GM13976 (cell line): ENCODE data around the gene RESF1.
"Not testable (repeated sequence)": the region's sequence is repeated elsewhere in the genome, so short reads cannot be mapped to it uniquely, and the experiment has no call there.

Experiments
- DNase-seq: peaks from one replicate; pipeline ENCODE4 v3.0.0; 2012; ENCODE audit warnings: low spot score
- in situ Hi-C: fragments of 300-500 bp; cut with MboI; formaldehyde crosslinking; loops from one replicate; pipeline ENCODE4 v1.12.0; 2022; ENCODE audit warnings: low sequenced_read_pairs, mixed read lengths, inconsistent platforms; ENCODE audit not compliant: unreplicated experiment
- TF ChIP-seq, protein P1 (sequence below): IDR thresholded peaks from 2 replicates; pipeline ENCODE4 v1.5.1; 2012; ENCODE audit warnings: borderline replicate concordance, mild to moderate bottlenecking; ENCODE audit not compliant: insufficient read depth; ENCODE audit errors: extremely low read depth, missing control alignments, control extremely low read depth

RESF1 gene

DNA sequence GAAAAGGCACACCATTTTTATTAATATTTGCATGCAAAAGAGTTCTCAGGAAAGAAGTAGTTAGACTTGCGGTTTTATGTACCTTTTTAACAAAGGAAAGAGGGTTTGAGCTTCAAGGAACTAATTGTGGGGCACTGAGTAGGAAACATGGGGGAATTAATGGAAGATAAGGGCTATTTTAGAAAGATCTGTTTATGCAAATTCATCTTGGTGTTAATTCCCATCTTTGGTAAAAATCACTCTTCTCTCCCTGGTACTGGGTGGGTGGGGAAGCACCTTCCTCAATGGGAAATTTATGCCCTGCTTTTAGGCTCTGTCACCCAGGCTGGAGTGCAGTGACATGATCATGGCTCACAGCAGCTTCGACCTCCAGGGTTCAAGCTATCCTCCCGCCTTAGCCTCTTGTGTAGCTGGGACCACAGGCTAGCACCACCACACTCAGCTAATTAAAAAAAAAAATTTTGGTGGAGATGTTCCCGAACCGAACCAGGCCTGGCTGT, 30.1 kb upstream of the RESF1 start:
- DNase-seq, result no peak
- TF ChIP-seq, protein P1, sequence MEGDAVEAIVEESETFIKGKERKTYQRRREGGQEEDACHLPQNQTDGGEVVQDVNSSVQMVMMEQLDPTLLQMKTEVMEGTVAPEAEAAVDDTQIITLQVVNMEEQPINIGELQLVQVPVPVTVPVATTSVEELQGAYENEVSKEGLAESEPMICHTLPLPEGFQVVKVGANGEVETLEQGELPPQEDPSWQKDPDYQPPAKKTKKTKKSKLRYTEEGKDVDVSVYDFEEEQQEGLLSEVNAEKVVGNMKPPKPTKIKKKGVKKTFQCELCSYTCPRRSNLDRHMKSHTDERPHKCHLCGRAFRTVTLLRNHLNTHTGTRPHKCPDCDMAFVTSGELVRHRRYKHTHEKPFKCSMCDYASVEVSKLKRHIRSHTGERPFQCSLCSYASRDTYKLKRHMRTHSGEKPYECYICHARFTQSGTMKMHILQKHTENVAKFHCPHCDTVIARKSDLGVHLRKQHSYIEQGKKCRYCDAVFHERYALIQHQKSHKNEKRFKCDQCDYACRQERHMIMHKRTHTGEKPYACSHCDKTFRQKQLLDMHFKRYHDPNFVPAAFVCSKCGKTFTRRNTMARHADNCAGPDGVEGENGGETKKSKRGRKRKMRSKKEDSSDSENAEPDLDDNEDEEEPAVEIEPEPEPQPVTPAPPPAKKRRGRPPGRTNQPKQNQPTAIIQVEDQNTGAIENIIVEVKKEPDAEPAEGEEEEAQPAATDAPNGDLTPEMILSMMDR, result no peak
- in situ Hi-C loops, result no loop called here

DNA sequence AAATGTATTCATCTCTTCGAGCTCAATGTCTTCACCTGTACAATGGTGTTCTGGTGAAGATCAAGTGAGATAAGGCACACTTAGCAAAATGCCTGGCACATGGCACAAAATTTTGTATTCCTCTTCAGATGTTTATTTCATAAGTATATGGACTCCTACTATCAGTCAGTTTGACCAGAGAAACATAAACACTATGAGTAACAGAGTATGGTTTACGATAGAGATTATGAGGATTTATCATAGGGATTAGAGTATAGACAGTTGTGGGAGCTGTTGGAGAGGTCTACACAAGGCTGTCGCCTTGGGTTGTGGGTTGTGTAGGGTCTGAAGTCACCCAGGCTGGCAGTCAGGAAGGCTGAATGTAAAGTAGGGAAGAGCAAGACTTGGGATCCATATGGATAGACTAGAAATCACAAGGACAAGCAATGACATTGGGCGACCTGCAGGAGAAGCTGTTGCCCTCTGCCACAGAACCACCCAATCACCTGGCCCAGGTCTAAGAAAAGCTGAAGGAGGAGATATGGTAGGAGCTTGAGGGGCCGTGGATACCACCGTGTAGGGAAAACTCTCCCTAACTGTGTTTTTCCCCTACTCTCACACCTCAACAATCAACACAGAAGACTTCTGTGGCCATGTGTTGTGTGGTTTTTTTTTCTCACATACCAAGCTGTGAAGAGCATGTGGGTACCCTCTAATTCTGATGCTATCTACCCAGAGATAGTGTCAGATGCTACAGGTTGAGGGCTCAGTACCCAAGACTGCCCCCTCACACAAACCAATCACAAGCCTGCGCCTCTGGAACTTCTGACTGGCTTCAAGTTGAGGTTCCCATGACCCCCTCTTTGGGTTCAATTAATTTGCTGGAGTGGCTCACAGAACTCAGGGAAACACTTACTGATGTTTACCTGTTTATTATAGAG, 27.2 kb upstream of the RESF1 start:
- no peak for DNase-seq
- in situ Hi-C loops, result no loop called here
- TF ChIP-seq, protein P1, result no peak

DNA sequence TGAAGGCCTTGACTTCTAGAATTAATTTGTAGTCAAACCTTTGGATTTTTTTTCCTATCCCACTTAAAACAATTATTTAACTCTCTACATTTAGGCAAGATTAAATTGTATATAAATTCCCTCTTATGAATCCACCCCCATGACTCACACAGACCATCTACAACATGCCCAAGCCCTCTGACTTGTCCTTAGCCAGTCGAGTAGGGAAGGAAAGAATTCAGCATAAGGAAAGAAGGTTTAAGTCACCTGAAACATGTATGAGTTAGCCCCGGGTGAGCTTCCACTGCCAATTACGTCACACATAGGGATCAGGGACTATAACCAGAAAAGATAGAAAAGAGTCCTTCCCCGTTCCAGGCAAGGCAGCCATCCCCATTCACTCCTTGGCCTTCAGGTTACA, 14.9 kb upstream of the RESF1 start:
- TF ChIP-seq, protein P1, result no peak
- in situ Hi-C loops, result no loop called here
- DNase-seq, result no peak

DNA sequence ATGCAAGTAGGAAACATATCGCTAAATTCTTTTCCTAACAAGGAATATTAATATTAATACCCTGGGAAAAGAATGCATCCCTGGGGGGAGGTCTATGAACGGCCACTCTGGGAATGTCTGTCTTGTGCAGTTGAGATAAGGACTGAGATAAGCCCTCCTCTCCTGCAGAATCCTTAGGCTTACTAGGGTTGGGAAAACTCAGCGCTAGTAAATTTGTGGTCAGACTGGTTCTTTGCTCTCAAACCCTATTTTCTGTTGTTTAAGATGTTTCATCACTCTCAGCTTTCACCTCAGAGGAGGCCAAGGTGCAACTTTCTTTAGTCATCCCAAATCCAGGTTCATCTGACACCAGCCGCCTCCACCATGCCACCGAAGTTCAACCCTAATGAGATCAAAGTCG, 11.2 kb upstream of the RESF1 start:
- DNase-seq, result no peak
- TF ChIP-seq, protein P1, result no peak
- in situ Hi-C loops, result no loop called here

DNA sequence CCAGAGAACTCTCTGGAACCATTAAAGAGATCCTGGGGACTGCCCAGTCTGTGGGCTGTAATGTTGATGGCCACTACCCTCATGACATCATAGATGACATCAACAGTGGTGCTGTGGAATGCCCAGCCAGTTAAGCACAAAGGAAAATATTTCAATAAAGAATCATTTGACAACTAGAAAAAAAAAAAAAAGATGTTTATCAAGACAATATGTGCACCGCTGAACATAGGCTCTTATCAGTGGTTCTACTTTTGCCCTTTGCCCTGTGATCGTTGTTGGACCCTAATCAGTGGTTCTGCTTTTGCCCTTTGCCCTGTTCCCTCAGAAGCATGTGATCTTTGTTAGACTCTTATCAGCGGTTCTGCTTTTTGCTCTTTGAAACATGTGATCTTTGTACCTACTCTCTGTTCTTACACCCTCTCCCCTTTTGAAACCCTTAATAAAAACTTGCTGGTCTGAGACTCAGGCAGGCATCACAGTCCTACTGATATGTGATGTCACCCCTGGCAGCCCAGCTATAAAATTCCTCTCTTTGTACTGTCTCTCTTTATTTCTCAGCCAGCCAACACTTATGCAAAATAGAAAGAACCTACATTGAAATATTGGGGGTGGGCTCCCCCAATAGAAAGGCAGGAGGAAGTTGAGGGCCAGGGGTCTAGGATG, 10.4 kb upstream of the RESF1 start:
- in situ Hi-C loops, DNase-seq: not testable (repeated sequence)

DNA sequence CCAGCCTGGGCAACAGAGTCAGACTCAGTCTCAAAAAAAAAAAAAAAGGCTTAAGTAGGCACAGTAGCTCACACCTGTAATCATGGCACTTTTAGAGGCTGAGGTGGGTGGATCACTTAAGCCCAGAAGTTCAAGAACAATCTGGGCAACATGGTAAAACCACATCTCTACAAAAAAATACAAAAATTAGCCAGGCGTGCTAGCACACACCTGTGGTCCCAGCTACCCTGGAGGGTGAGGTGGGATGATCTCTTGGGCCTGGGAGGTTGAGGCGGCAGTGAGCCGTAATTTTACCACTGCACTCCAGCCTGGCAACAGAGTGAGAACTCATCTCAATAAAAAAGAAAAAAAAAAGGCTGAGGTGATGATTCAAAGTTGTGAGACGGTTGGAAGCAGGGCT, 9.1 kb upstream of the RESF1 start:
- in situ Hi-C loops, result no loop called here
- TF ChIP-seq, protein P1, result no peak

DNA sequence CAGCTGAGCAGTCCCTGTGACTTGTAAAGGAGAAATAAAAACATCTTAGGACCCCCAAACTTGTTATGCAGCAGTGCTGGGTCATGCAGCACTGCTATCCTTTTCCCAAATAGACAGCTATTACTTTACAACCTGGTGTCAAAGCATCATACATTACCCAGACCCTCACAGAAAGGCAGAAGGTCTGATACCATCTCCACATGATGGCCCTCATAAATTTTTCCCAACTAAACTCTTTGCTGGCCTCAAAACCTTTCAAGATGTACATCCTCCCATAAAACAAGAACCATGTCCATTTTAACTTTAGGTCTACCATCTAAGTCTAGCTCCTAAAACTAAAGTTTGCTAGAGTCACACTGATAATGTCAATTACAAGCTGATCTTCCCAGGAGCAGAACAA, 8.7 kb upstream of the RESF1 start:
- in situ Hi-C loops, result no loop called here
- no peak for DNase-seq

More for the DNA sequence above, 9.1 kb upstream of the RESF1 start:
- DNase-seq, result no peak

More for the DNA sequence above, 8.7 kb upstream of the RESF1 start:
- TF ChIP-seq, protein P1, result no peak
